GM06990 (cell line): ENCODE measurements around the gene LRRC45.

ENCODE experiments used
- DNase-seq: peaks from one replicate; pipeline ENCODE4 v3.0.0-alpha.2; 2011; ENCODE audit not compliant: insufficient read length; ENCODE audit errors: extremely low read depth
- H3K27me3 ChIP-seq: replicated peaks from 2 replicates; pipeline ENCODE4 v1.6.0; 2011; ENCODE audit warnings: low read length; ENCODE audit not compliant: control insufficient read depth, insufficient read depth
- H3K36me3 ChIP-seq: 2 replicates; pipeline ENCODE4 v1.5.1; 2011; ENCODE audit warnings: low read length; ENCODE audit not compliant: control insufficient read depth, insufficient read depth
- H3K4me3 ChIP-seq: replicated peaks from 2 replicates; pipeline ENCODE4 v1.5.1; 2011; ENCODE audit warnings: low read depth, mild to moderate bottlenecking, control low read depth, low read length
- CTCF ChIP-seq: IDR thresholded peaks from 2 replicates; pipeline ENCODE4 v1.5.1; 2011; ENCODE audit warnings: low read length, control low read depth, mild to moderate bottlenecking, inconsistent platforms; ENCODE audit not compliant: insufficient read depth, poor library complexity, severe bottlenecking

Gene LRRC45

GRCh38 chr17:82020572-82021106 lies 2.5 kb upstream of the LRRC45 start:
- Histone ChIP-seq H3K36me3 (no peaks in the 10 kb centered on the region; the same call in none of the 2 replicates), H3K27me3 (no peaks in the 10 kb centered on the region), H3K4me3 (peak overlapping the region; percentile 8)
- no peak for DNase-seq
- no peak for TF ChIP-seq CTCF

GRCh38 chr17:82021107-82021899 lies 1.8 kb upstream of the LRRC45 start:
- H3K36me3 ChIP-seq, result no peaks in the 10 kb centered on the region; the same call in none of the 2 replicates
- TF ChIP-seq CTCF, result peak; percentile 73
- H3K4me3 ChIP-seq, result peak overlapping the region; percentile 87
- H3K27me3 ChIP-seq, result no peaks in the 10 kb centered on the region
- peak; percentile 58 for DNase-seq

- Histone ChIP-seq H3K36me3 (no peaks in the 10 kb centered on the region; the same call in none of the 2 replicates), H3K27me3 (no peaks in the 10 kb centered on the region), H3K4me3 (peak overlapping the region; percentile 87)
- no peak for DNase-seq
- TF ChIP-seq CTCF, result no peak
Observed at GRCh38 chr17:82021900-82022309, 1.2 kb upstream of the LRRC45 start.

- Histone ChIP-seq H3K4me3 (peak within 1 kb of the TSS; percentile 87), H3K36me3 (no peaks in the 10 kb centered on the region; the same call in none of the 2 replicates), H3K27me3 (no peaks in the 10 kb centered on the region)
- no peak for DNase-seq
- no peak for TF ChIP-seq CTCF
Observed at GRCh38 chr17:82022310-82022980, 660 bp upstream of the LRRC45 start, which contains the start of gene CENPX. CENPX (minus strand) TSS chr17:82022878; CDS start chr17:82022861, 17 bp downstream.

GRCh38 chr17:82023447-82024241 lies 539 bp downstream of the LRRC45 start:
- no peaks in the 10 kb centered on the region; the same call in none of the 2 replicates for H3K36me3 ChIP-seq
- H3K27me3 ChIP-seq, result no peaks in the 10 kb centered on the region
- H3K4me3 ChIP-seq, result peak overlapping the region; percentile 80
- no peak for DNase-seq
- TF ChIP-seq CTCF, result no peak
